PC-9 (cell line): ENCODE data around the gene GRIFIN. TPM values are rescaled to one million over a fixed set of nuclear protein-coding genes. Genes with fewer than 3 reads are reported as not detected.

Source experiments
- BruUV-seq: library from RNA; stranded (reverse); fragments of 400-500 nt; replicated peaks from 2 replicates; lab custom pipeline; 2021; lab: Mats Ljungman, UMichigan
- CTCF ChIA-PET: fragments of 300-600 bp; sonication (Branson Sonifier 250); formaldehyde crosslinking; loops from one replicate; lab custom pipeline; 2022; ENCODE audit warnings: antibody characterized with exemption; lab: Charles Lee
- POLR2A ChIA-PET: fragments of 300-600 bp; sonication (Branson Sonifier 250); formaldehyde crosslinking; loops from one replicate; lab custom pipeline; 2022; ENCODE audit warnings: antibody characterized with exemption; ENCODE audit not compliant: unreplicated experiment; lab: Charles Lee
- DNase-seq, 2 experiments: peaks; one replicate each; pipeline versions ENCODE4 v3.0.0 to v3.0.0-alpha.2; 2015 to 2022; ENCODE audit warnings: mixed read lengths in 1 of 2
- H2AFZ ChIP-seq: fragments of 200-600 bp; sonication (generic); 2 replicates; pipeline ENCODE4 v1.8.1; 2017; ENCODE audit warnings: antibody characterized with exemption
- H3F3A ChIP-seq: fragments of 200-600 bp; sonication (generic); 2 replicates; pipeline ENCODE4 v1.8.1; 2017; ENCODE audit warnings: antibody characterized with exemption, mild to moderate bottlenecking, low read depth; ENCODE audit not compliant: insufficient read depth
- H3K27ac ChIP-seq: fragments of 200-600 bp; sonication (generic); 2 replicates; pipeline ENCODE4 v1.6.1; 2016; ENCODE audit warnings: mixed run types
- H3K27me3 ChIP-seq: fragments of 200-600 bp; sonication (generic); 2 replicates; pipeline ENCODE4 v1.6.1; 2016; ENCODE audit warnings: low read depth, mixed run types; ENCODE audit not compliant: insufficient read depth
- H3K36me3 ChIP-seq: fragments of 200-600 bp; sonication (generic); 2 replicates; pipeline ENCODE4 v1.6.1; 2016; ENCODE audit warnings: low read depth, mixed run types
- H3K4me1 ChIP-seq: fragments of 200-600 bp; sonication (generic); replicated peaks from 2 replicates; pipeline ENCODE4 v1.6.1; 2016; ENCODE audit warnings: mixed run types; ENCODE audit not compliant: insufficient read depth
- H3K4me2 ChIP-seq: fragments of 200-600 bp; sonication (generic); 2 replicates; pipeline ENCODE4 v1.6.1; 2017; ENCODE audit warnings: mixed run types
- H3K4me3 ChIP-seq: fragments of 200-600 bp; sonication (generic); 2 replicates; pipeline ENCODE4 v1.6.1; 2016; ENCODE audit warnings: mixed run types
- H3K79me2 ChIP-seq: fragments of 200-600 bp; sonication (generic); 2 replicates; pipeline ENCODE4 v1.6.1; 2017; ENCODE audit warnings: low read depth, mixed run types
- H3K9me2 ChIP-seq: fragments of 200-600 bp; sonication (generic); 2 replicates; pipeline ENCODE4 v1.8.1; 2017; ENCODE audit warnings: mild to moderate bottlenecking; ENCODE audit not compliant: insufficient read depth
- H3K9me3 ChIP-seq: fragments of 200-600 bp; sonication (generic); 2 replicates; pipeline ENCODE4 v1.8.1; 2016; ENCODE audit warnings: low read depth; ENCODE audit not compliant: insufficient read depth
- H4K20me1 ChIP-seq: fragments of 200-600 bp; sonication (generic); 2 replicates; pipeline ENCODE4 v1.8.1; 2017; ENCODE audit not compliant: insufficient read depth
- CTCF ChIP-seq: fragments of 200-600 bp; sonication (generic); conservative IDR thresholded peaks from 2 replicates; pipeline ENCODE4 v1.6.1; 2017; ENCODE audit warnings: mixed run types, antibody characterized with exemption, mild to moderate bottlenecking, moderate library complexity
- EZH2 ChIP-seq: fragments of 200-600 bp; sonication (generic); IDR thresholded peaks from 2 replicates; pipeline ENCODE4 v1.8.0; 2017; ENCODE audit warnings: antibody characterized with exemption, low read depth
- intact Hi-C: fragments of 100-400 bp; cut with micrococcal nuclease; formaldehyde crosslinking; loops from one replicate; pipeline ENCODE4 v1.10.0; 2022; ENCODE audit not compliant: unreplicated experiment
- total RNA-seq: library from RNA; stranded (reverse); gene quantifications from 2 replicates; pipeline ENCODE4 v1.2.3, GENCODE V29; 2021

The GRIFIN gene
- total RNA-seq, 1 experiment from 2014 or later, result not detected

GRCh38 chr7:2466675-2467074 lies 9.5 kb downstream of the GRIFIN start:
- TF ChIP-seq EZH2, result no peak
- TF ChIP-seq CTCF, result no peak
- CTCF ChIA-PET, result interaction anchor here (0.7 kb wide), 1 partner anchor 264 kb away, joined by 7 read pairs; no protein-coding TSS in a partner anchor
- Histone ChIP-seq H3K9me2 (no peaks in the 10 kb centered on the region), H4K20me1 (no peaks in the 10 kb centered on the region), H3K36me3 (no peaks in the 10 kb centered on the region), H3F3A (peaks cover 10% of the 10 kb centered on the region; the same call in 1 of the 2 replicates), H3K4me2 (no peak overlapping the region), H2AFZ (no peak overlapping the region), H3K27ac (no peak overlapping the region), H3K79me2 (no peaks in the 10 kb centered on the region), H3K4me1 (peaks cover 5% of the 10 kb centered on the region), H3K4me3 (no peak overlapping the region), H3K9me3 (no peaks in the 10 kb centered on the region), H3K27me3 (no peaks in the 10 kb centered on the region)
- intact Hi-C loops, result no loop called here
- DNase-seq, result no peak
- POLR2A ChIA-PET, result no interaction called here
- no TSS peak for BruUV-seq

GRCh38 chr7:2465928-2466327 lies 10.3 kb downstream of the GRIFIN start:
- BruUV-seq, result no TSS peak
- Histone ChIP-seq H3K4me1 (no peaks in the 10 kb centered on the region), H3K27ac (no peak overlapping the region), H3K27me3 (no peaks in the 10 kb centered on the region), H3K9me3 (no peaks in the 10 kb centered on the region), H3K36me3 (no peaks in the 10 kb centered on the region), H3K79me2 (no peaks in the 10 kb centered on the region), H3K4me2 (no peak overlapping the region), H3K9me2 (no peaks in the 10 kb centered on the region), H4K20me1 (no peaks in the 10 kb centered on the region), H3K4me3 (no peak overlapping the region), H2AFZ (no peak overlapping the region), H3F3A (peaks cover 8% of the 10 kb centered on the region; the same call in 1 of the 2 replicates)
- intact Hi-C loops, result no loop called here
- ChIA-PET CTCF (no interaction called here), POLR2A (interaction anchor here (0.7 kb wide), 2 partner anchors 239 to 1173 kb away, joined by 3 to 7 read pairs; no protein-coding TSS in a partner anchor)
- no peak for DNase-seq
- TF ChIP-seq CTCF (no peak), EZH2 (no peak)

- H3K4me2 ChIP-seq, result no peak overlapping the region
- H4K20me1 ChIP-seq, result no peaks in the 10 kb centered on the region
- POLR2A ChIA-PET, result no interaction called here
- no peaks in the 10 kb centered on the region for H3K9me3 ChIP-seq
- H2AFZ ChIP-seq, result no peak overlapping the region
- no peak overlapping the region for H3K27ac ChIP-seq
- H3K79me2 ChIP-seq, result no peaks in the 10 kb centered on the region
- no peak for DNase-seq
- CTCF ChIA-PET, result no interaction called here
- intact Hi-C loops, result no loop called here
- H3K36me3 ChIP-seq, result no peaks in the 10 kb centered on the region
- H3K9me2 ChIP-seq, result no peaks in the 10 kb centered on the region
- BruUV-seq, result no TSS peak
- peaks cover 13% of the 10 kb centered on the region for H3F3A ChIP-seq
- no peak overlapping the region for H3K4me3 ChIP-seq
- no peaks in the 10 kb centered on the region for H3K27me3 ChIP-seq
- TF ChIP-seq EZH2 (no peak), CTCF (no peak)
- peaks cover 11% of the 10 kb centered on the region for H3K4me1 ChIP-seq
These were observed 13.5 kb downstream of the GRIFIN start for GRCh38 chr7:2462731-2463130.
